Astrocyte (in vitro differentiated cells and primary cell): ENCODE measurements around the gene GATB.

Experiments
- EZH2 ChIP-seq: IDR thresholded peaks from 2 replicates; pipeline ENCODE4 v1.6.1; 2012; ENCODE audit warnings: mild to moderate bottlenecking, low read length, inconsistent platforms; ENCODE audit not compliant: insufficient read depth
- TF ChIP-seq, protein P1 (sequence below): IDR thresholded peaks from 2 replicates; pipeline ENCODE4 v1.5.1; 2011; ENCODE audit warnings: low read depth, mild to moderate bottlenecking, inconsistent platforms, low read length, moderate library complexity; ENCODE audit not compliant: insufficient read depth

DNA sequence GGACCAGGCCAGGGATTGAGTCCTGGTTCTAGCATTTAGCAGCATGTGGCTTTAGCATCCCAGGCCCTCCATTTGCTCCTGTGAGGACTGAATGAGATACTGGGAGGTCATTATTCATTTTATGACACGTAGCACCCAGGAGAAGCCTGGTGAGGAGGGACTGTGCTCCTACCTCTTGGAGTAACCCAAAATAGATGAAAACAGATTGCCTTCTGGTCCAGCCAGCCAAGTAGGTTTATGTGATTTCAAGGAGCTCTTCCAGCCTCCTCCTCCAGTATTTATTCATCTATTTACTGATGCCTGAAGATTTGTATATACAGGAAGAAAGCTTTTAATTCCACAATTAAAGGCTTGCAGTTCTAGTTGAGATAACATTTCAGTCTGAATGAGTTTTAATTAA lies 109.3 kb downstream of the GATB start:
- TF ChIP-seq, protein P1, sequence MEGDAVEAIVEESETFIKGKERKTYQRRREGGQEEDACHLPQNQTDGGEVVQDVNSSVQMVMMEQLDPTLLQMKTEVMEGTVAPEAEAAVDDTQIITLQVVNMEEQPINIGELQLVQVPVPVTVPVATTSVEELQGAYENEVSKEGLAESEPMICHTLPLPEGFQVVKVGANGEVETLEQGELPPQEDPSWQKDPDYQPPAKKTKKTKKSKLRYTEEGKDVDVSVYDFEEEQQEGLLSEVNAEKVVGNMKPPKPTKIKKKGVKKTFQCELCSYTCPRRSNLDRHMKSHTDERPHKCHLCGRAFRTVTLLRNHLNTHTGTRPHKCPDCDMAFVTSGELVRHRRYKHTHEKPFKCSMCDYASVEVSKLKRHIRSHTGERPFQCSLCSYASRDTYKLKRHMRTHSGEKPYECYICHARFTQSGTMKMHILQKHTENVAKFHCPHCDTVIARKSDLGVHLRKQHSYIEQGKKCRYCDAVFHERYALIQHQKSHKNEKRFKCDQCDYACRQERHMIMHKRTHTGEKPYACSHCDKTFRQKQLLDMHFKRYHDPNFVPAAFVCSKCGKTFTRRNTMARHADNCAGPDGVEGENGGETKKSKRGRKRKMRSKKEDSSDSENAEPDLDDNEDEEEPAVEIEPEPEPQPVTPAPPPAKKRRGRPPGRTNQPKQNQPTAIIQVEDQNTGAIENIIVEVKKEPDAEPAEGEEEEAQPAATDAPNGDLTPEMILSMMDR = no peak
- no peak for TF ChIP-seq EZH2
